HG03432 (cell line): ENCODE measurements around the gene MMP24.
"Not testable (repeated sequence)": the region's sequence is repeated elsewhere in the genome, so short reads cannot be mapped to it uniquely, and the experiment has no call there.

ENCODE experiments used
- ATAC-seq: cut with Tn5 transposase; IDR thresholded peaks from one replicate; pipeline ENCODE4 v1.9.1; 2021; ENCODE audit warnings: mild to moderate bottlenecking, moderate library complexity; ENCODE audit not compliant: unreplicated experiment

The MMP24 gene

DNA sequence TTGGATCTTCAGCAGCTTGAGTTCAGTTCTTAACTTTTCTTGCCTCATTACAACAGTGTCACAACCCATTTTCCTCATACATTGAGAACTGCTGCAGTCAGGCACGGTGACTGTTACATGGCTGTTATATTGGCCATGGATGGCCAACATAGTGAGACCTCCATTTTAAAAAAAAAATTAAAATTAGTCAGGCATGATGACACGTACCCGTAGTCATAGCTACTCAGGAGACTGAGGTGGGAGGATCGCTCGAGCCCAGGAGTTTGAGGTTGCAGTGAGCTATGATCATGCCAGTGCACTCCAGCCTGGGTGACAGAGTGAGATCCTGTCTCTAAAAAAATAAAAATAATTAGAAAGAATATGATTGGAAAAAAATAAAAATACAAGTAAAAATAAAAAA, 9.9 kb upstream of the MMP24 start:
- ATAC-seq: no peak

DNA sequence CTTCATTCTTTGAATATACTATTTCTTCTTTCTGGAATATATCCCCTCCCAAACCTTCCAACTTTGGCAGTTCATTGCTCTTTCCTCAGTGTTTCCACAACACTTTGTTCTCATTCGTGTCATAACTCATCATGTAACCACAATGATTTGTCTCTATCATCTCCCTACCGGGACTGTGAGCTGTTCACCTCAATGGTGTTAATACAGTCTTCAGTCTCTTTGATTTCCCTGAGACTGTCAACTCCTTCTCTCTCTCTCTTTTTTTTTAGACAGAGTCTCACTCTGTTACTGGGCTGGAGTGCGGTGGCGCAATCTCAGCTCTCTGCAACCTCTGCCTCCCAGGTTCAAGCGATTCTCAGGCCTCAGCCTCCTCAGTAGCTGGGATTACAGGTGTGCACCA, 2.5 kb upstream of the MMP24 start:
- ATAC-seq: no peak

- no peak for ATAC-seq
Observed at GRCh38 chr20:35224536-35224935, 2.0 kb upstream of the MMP24 start.

GRCh38 chr20:35225319-35226125, 968 bp upstream of the MMP24 start:
- ATAC-seq: no peak

- no peak for ATAC-seq
Observed at GRCh38 chr20:35226884-35227681, 593 bp downstream of the MMP24 start.

DNA sequence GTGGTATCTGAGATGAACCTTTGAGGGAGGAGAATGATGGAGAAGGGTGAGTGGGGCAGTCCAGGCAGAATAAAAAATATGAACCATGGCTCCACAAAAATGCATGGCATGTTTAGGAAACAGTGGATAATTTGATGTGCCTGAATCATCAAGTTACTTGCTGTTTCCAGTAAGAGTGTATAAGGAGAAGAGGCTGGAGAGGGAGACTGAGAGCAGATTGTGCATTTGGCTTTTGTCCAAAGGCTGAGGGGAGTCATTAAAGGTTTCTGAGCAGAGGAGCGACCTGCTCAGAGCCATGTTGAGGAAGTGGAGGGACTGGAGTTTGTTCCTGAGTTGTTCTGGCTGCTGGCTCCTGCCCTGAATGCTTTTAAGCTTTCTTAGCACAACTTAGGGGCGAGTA, 6.1 kb downstream of the MMP24 start:
- no peak for ATAC-seq

GRCh38 chr20:35235881-35236280, 9.4 kb downstream of the MMP24 start:
- no peak for ATAC-seq

DNA sequence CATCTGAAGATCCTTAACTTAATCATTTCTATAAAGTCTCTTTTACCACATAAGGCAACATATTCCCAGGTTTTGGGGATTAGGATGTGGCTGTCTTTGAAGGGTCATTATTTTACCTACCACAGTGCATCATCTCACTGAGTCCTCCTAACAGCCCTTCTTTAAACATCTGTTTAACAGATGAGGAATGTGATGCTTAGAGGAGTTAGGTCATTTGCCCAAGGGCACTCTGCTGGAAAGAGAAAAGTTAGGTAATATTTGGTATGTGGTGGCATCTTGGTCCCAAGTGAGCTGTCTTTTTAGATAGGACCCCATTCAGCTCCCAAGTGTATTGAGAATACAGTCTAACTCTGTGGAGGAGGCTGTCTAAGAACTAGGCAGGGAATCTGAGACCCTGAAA, 11.0 kb downstream of the MMP24 start:
- no peak for ATAC-seq

DNA sequence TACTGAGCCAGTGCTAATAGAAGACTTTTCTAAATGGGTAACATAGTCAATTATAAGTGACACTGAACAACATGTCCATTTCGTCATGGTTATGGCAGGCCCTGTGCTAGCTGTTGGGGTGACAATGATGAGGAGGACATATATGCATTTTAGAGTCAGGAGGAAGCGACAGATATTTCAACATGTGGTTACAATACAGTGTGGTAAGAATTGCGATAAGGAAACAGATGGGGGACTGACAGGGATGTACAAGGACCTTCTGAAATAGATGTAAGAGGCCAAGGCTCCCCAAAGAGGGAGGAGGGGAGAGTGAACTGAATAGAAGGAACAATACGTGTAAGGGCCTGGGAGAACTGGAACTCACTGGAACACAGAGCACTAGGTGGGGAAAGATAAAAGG, 11.7 kb downstream of the MMP24 start:
- no peak for ATAC-seq

DNA sequence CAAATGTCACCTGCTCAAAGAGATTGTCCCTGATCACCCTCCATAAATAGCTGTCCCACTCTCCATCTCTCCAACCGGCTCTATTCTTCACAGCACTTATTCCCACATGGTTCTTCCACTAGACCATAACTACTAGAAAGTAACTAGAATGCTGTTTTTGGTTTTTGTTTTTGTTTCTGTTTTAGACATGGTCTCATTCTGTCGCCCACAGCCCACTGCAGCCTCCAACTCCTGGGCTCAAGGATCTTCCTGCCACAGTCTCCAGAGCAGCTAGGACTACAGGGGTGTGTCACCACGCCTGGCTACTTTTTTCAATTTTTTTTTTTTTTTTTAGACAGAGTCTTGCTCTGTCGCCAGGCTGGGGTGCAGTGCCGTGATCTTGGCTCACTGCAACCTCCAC, 12.2 kb downstream of the MMP24 start:
- no peak for ATAC-seq

GRCh38 chr20:35240083-35240810, 13.8 kb downstream of the MMP24 start:
- ATAC-seq: no peak

DNA sequence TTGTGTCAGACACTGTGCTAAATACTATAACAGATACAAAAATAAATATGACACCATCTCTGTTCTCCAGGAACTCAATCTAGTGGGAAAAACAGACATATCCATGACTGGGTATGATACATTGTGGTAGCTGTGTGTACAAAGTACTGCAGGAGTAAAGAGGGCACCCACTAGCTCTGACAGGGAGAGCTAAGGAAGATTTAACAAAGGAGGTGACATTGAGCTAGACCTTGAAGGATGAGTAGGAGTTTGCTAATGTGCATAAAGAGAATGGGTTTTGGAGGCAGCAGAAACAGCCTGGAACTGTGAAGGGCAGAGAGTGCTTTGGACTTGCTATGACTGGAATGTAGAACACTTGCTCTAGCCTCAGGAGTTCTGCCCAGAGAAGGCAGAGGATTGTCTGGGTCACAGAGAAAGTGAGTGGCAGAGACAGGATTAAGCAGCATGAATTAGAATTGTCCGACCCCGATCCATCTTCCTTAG, 14.4 kb downstream of the MMP24 start:
- no peak for ATAC-seq

DNA sequence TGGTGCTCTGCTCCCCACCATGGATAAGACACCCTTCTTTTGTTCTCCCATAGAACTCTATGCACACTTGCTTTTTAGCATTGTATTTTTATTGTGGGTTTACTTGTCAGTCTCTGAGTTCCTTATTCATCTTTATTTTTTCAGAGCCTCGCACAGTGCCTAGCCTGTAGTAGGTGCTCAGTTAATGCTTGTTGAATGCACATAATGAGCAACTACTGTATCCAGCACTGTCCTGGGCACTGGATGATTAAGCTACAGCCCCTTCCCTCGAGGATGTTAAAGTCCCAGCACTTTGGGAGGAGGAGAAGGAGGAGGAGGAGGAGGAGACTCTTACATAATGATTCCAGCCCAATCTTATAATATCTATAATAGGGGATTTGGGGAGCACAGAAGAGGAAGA, 16.8 kb downstream of the MMP24 start:
- ATAC-seq: no peak

DNA sequence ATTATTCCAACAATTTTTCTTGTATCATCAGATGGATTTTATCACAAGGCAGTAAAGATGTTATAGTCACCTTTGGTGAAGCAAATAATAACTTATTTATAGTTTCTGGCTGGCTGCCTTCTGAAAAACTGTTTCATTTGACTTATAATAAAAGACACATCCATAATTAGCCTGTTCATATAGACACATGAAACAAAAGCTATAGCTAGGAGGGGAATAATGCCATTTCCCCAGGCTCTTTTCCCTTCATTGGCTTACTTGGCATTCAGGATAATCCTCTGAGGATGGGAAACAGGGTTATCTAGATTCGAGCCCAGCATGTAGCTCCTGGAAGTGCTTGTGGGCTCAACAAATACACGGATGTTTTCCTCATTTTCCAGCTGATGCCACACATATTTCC, 17.5 kb downstream of the MMP24 start:
- ATAC-seq: no peak

- no peak for ATAC-seq
Observed at GRCh38 chr20:35246723-35247122, 20.2 kb downstream of the MMP24 start.

DNA sequence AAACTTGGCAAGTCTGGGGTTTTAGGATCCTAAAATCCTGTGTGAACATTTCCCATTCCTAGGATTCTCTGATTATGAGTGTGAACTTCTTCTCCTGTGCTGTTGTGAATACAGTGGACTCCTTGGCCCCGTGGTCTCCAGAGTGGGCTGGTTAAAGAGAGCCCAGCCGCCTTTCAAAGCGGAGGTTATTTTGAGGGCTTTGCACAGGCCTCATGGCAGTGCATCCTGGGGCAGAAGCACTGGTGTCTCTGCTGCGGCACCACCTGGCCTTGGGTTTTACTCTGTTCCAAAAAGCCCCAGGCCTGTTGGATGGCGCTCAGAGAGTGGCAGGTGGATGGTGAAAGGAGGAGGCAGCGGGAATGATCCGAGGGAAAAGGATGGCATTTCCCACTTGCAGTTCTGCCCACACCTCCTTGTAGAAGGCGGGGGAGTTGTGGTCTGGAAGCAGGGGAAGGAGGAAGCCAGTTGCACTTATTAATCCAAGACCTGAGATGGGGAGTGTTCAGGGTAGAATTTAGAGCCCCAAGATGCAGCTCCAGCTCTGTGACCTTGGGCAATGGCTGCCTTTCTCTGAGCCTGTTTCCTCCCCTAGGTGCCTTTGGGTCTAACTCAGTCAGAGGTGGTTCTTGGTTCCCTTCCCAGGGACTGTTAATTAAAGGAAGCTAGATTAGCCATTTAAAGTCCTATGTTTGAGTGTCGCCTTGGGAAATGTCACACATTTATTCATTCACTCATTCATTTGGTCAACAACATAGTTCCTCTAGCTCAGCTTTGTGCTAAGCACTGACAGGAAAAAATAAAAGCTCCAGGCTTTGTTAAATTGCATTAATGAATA, 22.4 kb downstream of the MMP24 start:
- no peak for ATAC-seq

GRCh38 chr20:35251613-35251940, 25.1 kb downstream of the MMP24 start:
- no peak for ATAC-seq

DNA sequence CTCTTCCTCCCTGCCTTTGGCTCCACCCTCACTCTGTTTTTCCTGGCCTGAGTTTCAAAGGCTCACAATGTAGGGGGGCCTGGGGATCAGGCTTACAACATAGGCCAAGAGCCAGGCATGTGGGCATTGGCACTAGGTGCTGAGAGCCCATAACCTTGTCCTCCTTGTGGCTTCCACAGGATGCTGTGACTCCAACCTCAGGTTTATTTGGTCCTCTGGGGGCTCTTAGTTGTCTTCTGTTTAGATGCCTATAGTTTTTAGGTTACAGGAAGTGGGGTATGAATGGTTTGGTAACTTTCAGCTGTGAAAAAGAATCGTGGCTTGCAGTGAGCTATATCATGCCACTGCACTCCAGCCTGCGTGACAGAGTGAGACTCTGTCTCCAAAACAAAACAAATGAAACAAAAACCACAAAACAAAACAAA, 25.6 kb downstream of the MMP24 start:
- ATAC-seq: peak; percentile 65

DNA sequence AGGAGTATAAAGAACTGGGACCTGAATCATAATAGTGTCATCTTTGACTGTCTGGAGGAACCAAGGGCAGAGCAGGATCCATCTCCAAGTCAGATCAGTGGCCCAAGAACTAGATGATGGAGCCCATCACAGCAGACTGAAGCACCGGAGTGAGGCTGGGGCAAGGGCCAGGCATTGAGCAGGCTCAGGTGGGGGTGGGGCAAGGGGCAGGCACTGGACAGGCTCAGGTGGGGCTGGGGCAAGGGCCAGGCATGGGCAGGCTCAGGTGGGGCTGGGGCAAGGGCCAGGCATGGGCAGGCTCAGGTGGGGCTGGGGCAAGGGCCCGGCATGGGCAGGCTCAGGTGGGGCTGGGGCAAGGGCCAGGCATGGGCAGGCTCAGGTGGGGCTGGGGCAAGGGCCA, 26.1 kb downstream of the MMP24 start:
- not testable (repeated sequence) for ATAC-seq

GRCh38 chr20:35253010-35253409, 26.5 kb downstream of the MMP24 start:
- no peak for ATAC-seq
